Ascending aorta (tissue), 1 donor: ENCODE measurements around the gene SAP25. TPM values are rescaled to one million over a fixed set of nuclear protein-coding genes. Genes with fewer than 3 reads are reported as not detected.

Experiments used
- total RNA-seq: library from RNA; depleted of rRNA; stranded (reverse); fragments of >200 nt; gene quantifications from one replicate; pipeline ENCODE4 v1.1.0, GENCODE V29; 2016

SAP25 gene
- total RNA-seq, 1 donor from 2014 or later: 11.8 TPM

Other genes starting within 250 kb of the SAP25 start
- 67.2 TPM for gene PILRB, start 215.8 kb downstream of the SAP25 start, total RNA-seq
- 25.8 TPM for gene PILRA, start 200.4 kb downstream of the SAP25 start, total RNA-seq
- not detected for gene ZCWPW1, start 145.2 kb downstream of the SAP25 start, total RNA-seq
- gene MEPCE, start 144.1 kb downstream of the SAP25 start, total RNA-seq: 32.9 TPM
- 35.2 TPM for gene PPP1R35, start 137.4 kb downstream of the SAP25 start, total RNA-seq
- gene SPACDR, start 109.6 kb downstream of the SAP25 start, total RNA-seq: not detected
- gene TSC22D4, start 94.7 kb downstream of the SAP25 start, total RNA-seq: 68.2 TPM
- gene NYAP1, start 90.0 kb downstream of the SAP25 start, total RNA-seq: 0.96 TPM
- gene AGFG2, start 34.7 kb downstream of the SAP25 start, total RNA-seq: 30.0 TPM
- gene LRCH4, start 12.2 kb upstream of the SAP25 start, total RNA-seq: 113 TPM
- not detected for gene FBXO24, start 12.4 kb upstream of the SAP25 start, total RNA-seq
- 124 TPM for gene PCOLCE, start 28.5 kb upstream of the SAP25 start, total RNA-seq
- 11.0 TPM for gene MOSPD3, start 38.6 kb upstream of the SAP25 start, total RNA-seq
- not detected for gene TFR2, start 67.7 kb upstream of the SAP25 start, total RNA-seq
- not detected for gene ACTL6B, start 82.5 kb upstream of the SAP25 start, total RNA-seq
- gene GNB2, start 99.8 kb upstream of the SAP25 start, total RNA-seq: 500 TPM
- gene GIGYF1, start 120.3 kb upstream of the SAP25 start, total RNA-seq: 31.1 TPM
- 44.0 TPM for gene POP7, start 132.2 kb upstream of the SAP25 start, total RNA-seq
- not detected for gene EPO, start 146.6 kb upstream of the SAP25 start, total RNA-seq
- not detected for gene ZAN, start 159.7 kb upstream of the SAP25 start, total RNA-seq